ENCODE data around the gene ATM.
"Not testable (repeated sequence)": the region's sequence is repeated elsewhere in the genome, so short reads cannot be mapped to it uniquely, and the experiment has no call there.

ATM gene

GRCh38 chr11:108278954-108279353 is 56.1 kb downstream of the ATM start:
- FAIRE-seq = no peak
- DNase-seq (ENCODE audit: insufficient read length, low spot score) = no peak

GRCh38 chr11:108286370-108286769 is 63.5 kb downstream of the ATM start:
- peak; percentile 35 for FAIRE-seq

GRCh38 chr11:108286956-108287355 is 64.1 kb downstream of the ATM start:
- DNase-seq (ENCODE audit: insufficient read length, low spot score) = no peak
- FAIRE-seq = no peak

More at GRCh38 chr11:108286370-108286769, 63.5 kb downstream of the ATM start:
- no peak for DNase-seq (ENCODE audit: insufficient read length, low spot score)

GRCh38 chr11:108289066-108289465 is 66.2 kb downstream of the ATM start:
- FAIRE-seq; DNase-seq (ENCODE audit: insufficient read length, low spot score): not testable (repeated sequence)

GRCh38 chr11:108289699-108290098 is 66.8 kb downstream of the ATM start:
- DNase-seq (ENCODE audit: insufficient read length, low spot score) = no peak
- peak; percentile 78 for FAIRE-seq

DNA sequence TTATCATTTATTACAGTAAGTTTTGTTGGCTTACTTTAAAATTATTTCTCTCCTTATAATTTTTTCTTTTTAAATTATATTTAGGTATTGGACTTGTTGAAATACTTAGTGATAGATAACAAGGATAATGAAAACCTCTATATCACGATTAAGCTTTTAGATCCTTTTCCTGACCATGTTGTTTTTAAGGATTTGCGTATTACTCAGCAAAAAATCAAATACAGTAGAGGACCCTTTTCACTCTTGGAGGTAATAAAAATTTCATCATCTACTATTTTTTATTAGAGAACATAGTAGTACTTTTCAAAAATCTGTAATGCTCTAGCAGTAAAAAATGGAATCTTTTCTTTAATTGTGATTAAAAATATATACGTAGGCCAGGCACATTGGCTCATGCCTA is 70.4 kb downstream of the ATM start:
- DNase-seq (ENCODE audit: insufficient read length, low spot score) = no peak
- no peak for FAIRE-seq

- DNase-seq (ENCODE audit: insufficient read length, low spot score) (no peak), FAIRE-seq (peak; percentile 61)
Measured at GRCh38 chr11:108302121-108302785, 79.4 kb downstream of the ATM start.

- FAIRE-seq = no peak
- no peak for DNase-seq (ENCODE audit: insufficient read length, low spot score)
Measured at GRCh38 chr11:108307751-108308150, 84.9 kb downstream of the ATM start.

DNA sequence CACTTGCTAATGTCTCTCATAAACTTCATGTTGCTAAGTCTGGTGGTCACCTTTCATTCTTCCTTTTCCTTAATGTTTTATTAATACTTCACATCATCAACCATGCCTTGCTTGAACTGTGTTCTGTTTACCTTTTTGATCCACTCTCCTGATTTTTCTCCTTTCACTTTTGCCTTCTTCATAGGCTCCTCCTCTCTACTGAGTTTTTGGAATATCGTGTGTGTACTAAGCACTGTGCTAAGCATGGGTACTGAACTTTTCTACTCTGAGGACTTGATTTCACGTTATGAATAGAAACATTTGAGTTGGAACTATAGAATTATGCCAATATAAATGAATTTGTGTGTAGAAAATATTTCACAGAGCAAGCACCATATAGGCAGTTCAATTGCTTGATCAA is 90.6 kb downstream of the ATM start:
- DNase-seq (ENCODE audit: insufficient read length, low spot score) (no peak), FAIRE-seq (no peak)

GRCh38 chr11:108316061-108316460 is 93.2 kb downstream of the ATM start:
- no peak for DNase-seq (ENCODE audit: insufficient read length, low spot score)
- no peak for FAIRE-seq

DNA sequence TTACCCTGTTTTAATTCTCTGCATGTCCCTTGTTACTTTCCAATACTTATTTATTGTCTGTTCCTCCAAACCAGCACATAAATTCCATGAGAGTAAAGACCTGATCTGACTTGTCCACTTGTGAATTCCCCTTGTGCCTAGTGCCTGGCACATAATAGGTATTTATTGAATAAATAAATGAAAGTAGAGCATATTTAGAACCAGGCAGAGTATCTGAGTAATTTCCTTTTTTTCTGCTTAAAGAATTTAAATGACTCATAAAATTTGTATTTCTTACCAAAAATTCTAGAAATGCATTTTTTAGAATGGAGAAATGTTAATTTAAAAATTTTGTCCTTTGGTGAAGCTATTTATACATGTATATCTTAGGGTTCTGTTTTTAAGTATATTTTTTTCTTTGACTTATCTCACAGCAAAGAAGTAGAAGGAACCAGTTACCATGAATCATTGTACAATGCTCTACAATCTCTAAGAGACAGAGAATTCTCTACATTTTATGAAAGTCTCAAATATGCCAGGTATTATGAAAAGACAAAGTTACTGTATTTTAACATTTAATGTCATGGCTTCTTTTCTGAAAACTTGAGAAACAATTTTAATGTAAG is 96.8 kb downstream of the ATM start:
- DNase-seq (ENCODE audit: insufficient read length, low spot score) (no peak), FAIRE-seq (no peak)

- DNase-seq (ENCODE audit: insufficient read length, low spot score) = no peak
- FAIRE-seq = no peak
Measured at GRCh38 chr11:108322666-108323065, 99.8 kb downstream of the ATM start.

GRCh38 chr11:108324587-108324986 is 101.7 kb downstream of the ATM start:
- no peak for FAIRE-seq
- no peak for DNase-seq (ENCODE audit: insufficient read length, low spot score)

DNA sequence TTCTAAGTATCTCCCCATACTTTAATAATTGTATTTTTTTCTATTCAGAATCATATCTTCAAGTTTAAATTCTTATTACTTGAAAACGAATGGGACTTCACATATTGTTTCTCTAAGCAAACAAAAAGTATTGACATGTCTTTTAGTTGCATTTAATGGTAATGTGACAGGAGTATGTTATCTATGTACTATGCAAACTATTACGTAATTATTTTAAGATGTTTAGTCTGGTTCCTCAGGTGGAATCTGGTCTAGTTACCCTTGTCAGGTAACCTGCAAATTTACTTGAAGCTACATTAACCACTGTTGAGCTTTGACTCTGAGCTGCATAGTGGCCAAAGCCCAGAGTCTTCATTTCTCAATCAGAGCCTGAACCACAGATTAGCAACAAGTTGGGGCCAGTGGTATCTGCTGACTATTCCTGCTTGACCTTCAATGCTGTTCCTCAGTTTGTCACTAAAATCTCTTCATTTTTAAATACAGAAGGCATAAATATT is 110.6 kb downstream of the ATM start:
- no peak for FAIRE-seq
- DNase-seq (ENCODE audit: insufficient read length, low spot score) = no peak

GRCh38 chr11:108338750-108339149 is 115.9 kb downstream of the ATM start:
- FAIRE-seq (no peak), DNase-seq (ENCODE audit: insufficient read length, low spot score) (no peak)

- FAIRE-seq (no peak), DNase-seq (ENCODE audit: insufficient read length, low spot score) (no peak)
Measured at GRCh38 chr11:108340973-108341372, 118.1 kb downstream of the ATM start.

GRCh38 chr11:108341654-108342053 is 118.8 kb downstream of the ATM start:
- FAIRE-seq (no peak), DNase-seq (ENCODE audit: insufficient read length, low spot score) (no peak)

DNA sequence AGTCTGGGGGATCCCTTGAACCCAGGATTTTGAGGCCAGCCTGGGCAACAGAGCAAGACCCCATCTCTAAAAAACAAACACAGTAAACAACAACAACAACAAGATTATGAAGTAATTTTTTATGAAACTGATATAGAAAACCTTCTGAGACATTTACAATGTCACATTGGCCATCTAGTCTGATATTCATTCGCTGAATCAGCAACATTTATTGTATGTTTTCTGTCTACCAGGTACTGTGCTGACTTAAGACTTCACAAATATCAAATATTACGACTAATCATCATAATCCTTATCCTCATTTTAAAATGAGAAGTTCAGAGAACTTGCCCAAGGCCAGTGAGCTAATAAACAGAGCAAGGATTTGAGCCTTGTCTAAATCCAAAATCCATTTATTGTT is 120.8 kb downstream of the ATM start:
- DNase-seq (ENCODE audit: insufficient read length, low spot score) = no peak
- FAIRE-seq = no peak

GRCh38 chr11:108345767-108346166 is 122.9 kb downstream of the ATM start:
- DNase-seq (ENCODE audit: insufficient read length, low spot score) (no peak), FAIRE-seq (peak; percentile 86)

- FAIRE-seq = peak; percentile 33
- DNase-seq (ENCODE audit: insufficient read length, low spot score) = no peak
Measured at GRCh38 chr11:108346451-108346850, 123.6 kb downstream of the ATM start.

- DNase-seq (ENCODE audit: insufficient read length, low spot score) (no peak), FAIRE-seq (no peak)
Measured at GRCh38 chr11:108351468-108351867, 128.6 kb downstream of the ATM start.

GRCh38 chr11:108364159-108364558 is 141.3 kb downstream of the ATM start:
- DNase-seq (ENCODE audit: insufficient read length, low spot score) (no peak), FAIRE-seq (no peak)
